ENCODE data around the gene RBM26. TPM values are rescaled to one million over a fixed set of nuclear protein-coding genes. Genes with fewer than 3 reads are reported as not detected.

RBM26 gene
- polyA plus RNA-seq, 1 of the 3 experiments (the other 2 are of a cell fraction) = 12.5 TPM

DNA sequence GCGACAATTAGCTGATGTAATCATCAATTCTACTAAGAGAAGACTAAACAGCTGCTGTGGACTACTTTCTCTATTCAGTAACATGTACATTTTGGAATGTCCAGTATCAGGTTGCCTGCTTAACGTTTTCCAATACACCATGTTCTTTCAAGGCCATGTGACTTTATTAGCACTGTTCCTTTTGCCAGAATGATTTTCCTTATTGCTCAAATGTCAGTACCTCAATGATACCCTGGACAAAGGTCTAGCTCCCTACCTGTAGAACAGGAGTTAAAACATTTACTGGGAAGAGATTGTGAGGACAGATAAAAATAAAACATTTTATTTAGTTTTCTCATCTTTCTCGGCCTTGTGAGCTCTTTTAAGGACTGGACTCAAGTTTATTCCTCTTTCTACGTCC, 3.8 kb upstream of the RBM26 start:
- ChIA-PET CTCF (interaction anchor here (0.7 to 3.1 kb wide), 5 partner anchors 11 to 1569 kb away, joined by 3 to 17 read pairs (median 3); no protein-coding TSS in a partner anchor), POLR2A (no interaction called here)
- Histone ChIP-seq H3K4me1 (ENCODE audit: control insufficient read depth in 1 of 2, insufficient read depth in 2 of 2, low read depth in 1 of 2, low read length in 1 of 2) (peaks cover 5% of the 10 kb centered on the region in 2 experiments; a peak in 2 of 4 replicates), H3F3A (replicated peaks; ENCODE audit: insufficient read depth) (no peaks in the 10 kb centered on the region), H3K36me3 (replicated peaks in 1 of 2; ENCODE audit: control insufficient read depth in 1 of 2, insufficient read depth in 2 of 2, low read length in 1 of 2) (no peaks in the 10 kb centered on the region), H3K79me2 (ENCODE audit: insufficient read depth) (peaks cover 28% of the 10 kb centered on the region), H3K27me3 (ENCODE audit: insufficient read depth) (no peaks in the 10 kb centered on the region), H3K9me3 (no peaks in the 10 kb centered on the region), H3K4me3 (ENCODE audit: low read depth in 2 of 2, low read length in 1 of 2) (no peak overlapping the region), H3K27ac (ENCODE audit: low read depth in 2 of 2, low read length in 1 of 2) (no peak overlapping the region), H3K9ac (no peak overlapping the region), H4K20me1 (ENCODE audit: insufficient read depth) (peaks cover 4% of the 10 kb centered on the region), H3K4me2 (no peak overlapping the region), H3K9me2 (no peaks in the 10 kb centered on the region), H2AFZ (ENCODE audit: low read depth) (no peak overlapping the region)
- TF ChIP-seq, protein P1, sequence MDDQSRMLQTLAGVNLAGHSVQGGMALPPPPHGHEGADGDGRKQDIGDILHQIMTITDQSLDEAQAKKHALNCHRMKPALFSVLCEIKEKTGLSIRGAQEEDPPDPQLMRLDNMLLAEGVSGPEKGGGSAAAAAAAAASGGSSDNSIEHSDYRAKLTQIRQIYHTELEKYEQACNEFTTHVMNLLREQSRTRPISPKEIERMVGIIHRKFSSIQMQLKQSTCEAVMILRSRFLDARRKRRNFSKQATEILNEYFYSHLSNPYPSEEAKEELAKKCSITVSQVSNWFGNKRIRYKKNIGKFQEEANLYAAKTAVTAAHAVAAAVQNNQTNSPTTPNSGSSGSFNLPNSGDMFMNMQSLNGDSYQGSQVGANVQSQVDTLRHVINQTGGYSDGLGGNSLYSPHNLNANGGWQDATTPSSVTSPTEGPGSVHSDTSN (IDR thresholded peaks at IDR 0.05) = no peak
- no peak for TF ChIP-seq JUND (IDR thresholded peaks at IDR 0.05)
- no peak for TF ChIP-seq MXI1 (IDR thresholded peaks at IDR 0.05; ENCODE audit: low read depth, low read length)
- no peak for TF ChIP-seq FOXJ3 (CRISPR knock-in tag; IDR thresholded peaks at IDR 0.05)
- no peak for TF ChIP-seq FOSL2 (IDR thresholded peaks at IDR 0.05; ENCODE audit: borderline replicate concordance, low read depth)
- TF ChIP-seq, protein P2, sequence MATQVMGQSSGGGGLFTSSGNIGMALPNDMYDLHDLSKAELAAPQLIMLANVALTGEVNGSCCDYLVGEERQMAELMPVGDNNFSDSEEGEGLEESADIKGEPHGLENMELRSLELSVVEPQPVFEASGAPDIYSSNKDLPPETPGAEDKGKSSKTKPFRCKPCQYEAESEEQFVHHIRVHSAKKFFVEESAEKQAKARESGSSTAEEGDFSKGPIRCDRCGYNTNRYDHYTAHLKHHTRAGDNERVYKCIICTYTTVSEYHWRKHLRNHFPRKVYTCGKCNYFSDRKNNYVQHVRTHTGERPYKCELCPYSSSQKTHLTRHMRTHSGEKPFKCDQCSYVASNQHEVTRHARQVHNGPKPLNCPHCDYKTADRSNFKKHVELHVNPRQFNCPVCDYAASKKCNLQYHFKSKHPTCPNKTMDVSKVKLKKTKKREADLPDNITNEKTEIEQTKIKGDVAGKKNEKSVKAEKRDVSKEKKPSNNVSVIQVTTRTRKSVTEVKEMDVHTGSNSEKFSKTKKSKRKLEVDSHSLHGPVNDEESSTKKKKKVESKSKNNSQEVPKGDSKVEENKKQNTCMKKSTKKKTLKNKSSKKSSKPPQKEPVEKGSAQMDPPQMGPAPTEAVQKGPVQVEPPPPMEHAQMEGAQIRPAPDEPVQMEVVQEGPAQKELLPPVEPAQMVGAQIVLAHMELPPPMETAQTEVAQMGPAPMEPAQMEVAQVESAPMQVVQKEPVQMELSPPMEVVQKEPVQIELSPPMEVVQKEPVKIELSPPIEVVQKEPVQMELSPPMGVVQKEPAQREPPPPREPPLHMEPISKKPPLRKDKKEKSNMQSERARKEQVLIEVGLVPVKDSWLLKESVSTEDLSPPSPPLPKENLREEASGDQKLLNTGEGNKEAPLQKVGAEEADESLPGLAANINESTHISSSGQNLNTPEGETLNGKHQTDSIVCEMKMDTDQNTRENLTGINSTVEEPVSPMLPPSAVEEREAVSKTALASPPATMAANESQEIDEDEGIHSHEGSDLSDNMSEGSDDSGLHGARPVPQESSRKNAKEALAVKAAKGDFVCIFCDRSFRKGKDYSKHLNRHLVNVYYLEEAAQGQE (IDR thresholded peaks at IDR 0.05; ENCODE audit: low read depth, low read length) = no peak
- no peak for TF ChIP-seq YY1 (IDR thresholded peaks at IDR 0.05; ENCODE audit: low read depth)
- no peak for TF ChIP-seq EP300 (IDR thresholded peaks at IDR 0.05; ENCODE audit: borderline replicate concordance in 1 of 2, low read depth in 1 of 2, low read length in 1 of 2)
- no peak for TF ChIP-seq SMC3 (IDR thresholded peaks at IDR 0.05; ENCODE audit: low read depth, low read length)
- TF ChIP-seq RFX5 (IDR thresholded peaks at IDR 0.05; ENCODE audit: low read length) = no peak
- TF ChIP-seq GATA2 (CRISPR knock-in tag; IDR thresholded peaks at IDR 0.05) = no peak
- TF ChIP-seq CHD2 (IDR thresholded peaks at IDR 0.05; ENCODE audit: low read length, partially characterized antibody) = no peak
- TF ChIP-seq, protein P3, sequence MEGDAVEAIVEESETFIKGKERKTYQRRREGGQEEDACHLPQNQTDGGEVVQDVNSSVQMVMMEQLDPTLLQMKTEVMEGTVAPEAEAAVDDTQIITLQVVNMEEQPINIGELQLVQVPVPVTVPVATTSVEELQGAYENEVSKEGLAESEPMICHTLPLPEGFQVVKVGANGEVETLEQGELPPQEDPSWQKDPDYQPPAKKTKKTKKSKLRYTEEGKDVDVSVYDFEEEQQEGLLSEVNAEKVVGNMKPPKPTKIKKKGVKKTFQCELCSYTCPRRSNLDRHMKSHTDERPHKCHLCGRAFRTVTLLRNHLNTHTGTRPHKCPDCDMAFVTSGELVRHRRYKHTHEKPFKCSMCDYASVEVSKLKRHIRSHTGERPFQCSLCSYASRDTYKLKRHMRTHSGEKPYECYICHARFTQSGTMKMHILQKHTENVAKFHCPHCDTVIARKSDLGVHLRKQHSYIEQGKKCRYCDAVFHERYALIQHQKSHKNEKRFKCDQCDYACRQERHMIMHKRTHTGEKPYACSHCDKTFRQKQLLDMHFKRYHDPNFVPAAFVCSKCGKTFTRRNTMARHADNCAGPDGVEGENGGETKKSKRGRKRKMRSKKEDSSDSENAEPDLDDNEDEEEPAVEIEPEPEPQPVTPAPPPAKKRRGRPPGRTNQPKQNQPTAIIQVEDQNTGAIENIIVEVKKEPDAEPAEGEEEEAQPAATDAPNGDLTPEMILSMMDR (IDR thresholded peaks at IDR 0.05) = no peak
- no peak for TF ChIP-seq RCOR1 (IDR thresholded peaks at IDR 0.05; ENCODE audit: low read length)
- no peak for TF ChIP-seq MEF2A (IDR thresholded peaks at IDR 0.05; ENCODE audit: borderline replicate concordance, low read depth)
- TF ChIP-seq, protein P4, sequence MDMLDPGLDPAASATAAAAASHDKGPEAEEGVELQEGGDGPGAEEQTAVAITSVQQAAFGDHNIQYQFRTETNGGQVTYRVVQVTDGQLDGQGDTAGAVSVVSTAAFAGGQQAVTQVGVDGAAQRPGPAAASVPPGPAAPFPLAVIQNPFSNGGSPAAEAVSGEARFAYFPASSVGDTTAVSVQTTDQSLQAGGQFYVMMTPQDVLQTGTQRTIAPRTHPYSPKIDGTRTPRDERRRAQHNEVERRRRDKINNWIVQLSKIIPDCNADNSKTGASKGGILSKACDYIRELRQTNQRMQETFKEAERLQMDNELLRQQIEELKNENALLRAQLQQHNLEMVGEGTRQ (IDR thresholded peaks at IDR 0.05; ENCODE audit: borderline replicate concordance, low read depth, low read length) = no peak
- no peak for TF ChIP-seq EZH2phosphoT487 (IDR thresholded peaks at IDR 0.05; ENCODE audit: borderline replicate concordance, low read depth)
- no peak for TF ChIP-seq TAF1 (IDR thresholded peaks at IDR 0.05; ENCODE audit: borderline replicate concordance, low read depth, low read length)
- TF ChIP-seq NFIC (IDR thresholded peaks at IDR 0.05; ENCODE audit: borderline replicate concordance) = no peak
- no peak for TF ChIP-seq SIN3A (IDR thresholded peaks at IDR 0.05; ENCODE audit: borderline replicate concordance, low read depth, low read length)
- no peak for DNase-seq
- WGBS (ENCODE audit: low lambda C conversion rate) = 71% methylated on average over 4 of the region's 4 CpGs

All from SK-N-SH (cell line).